HG03460 (cell line): ENCODE data around the gene ITSN1.
"Not testable (repeated sequence)": the region's sequence is repeated elsewhere in the genome, so short reads cannot be mapped to it uniquely, and the experiment has no call there.

Experiments
- ATAC-seq: cut with Tn5 transposase; IDR thresholded peaks from one replicate; pipeline ENCODE4 v1.9.1; 2021; ENCODE audit not compliant: unreplicated experiment

The ITSN1 gene

GRCh38 chr21:33857846-33858666 lies 215.8 kb downstream of the ITSN1 start:
- ATAC-seq: no peak

- no peak for ATAC-seq
These were observed 216.5 kb downstream of the ITSN1 start for GRCh38 chr21:33858667-33859372.

- ATAC-seq: no peak
These were observed 217.2 kb downstream of the ITSN1 start for GRCh38 chr21:33859373-33860102.

GRCh38 chr21:33860332-33860879 lies 218.1 kb downstream of the ITSN1 start:
- ATAC-seq: no peak

- ATAC-seq: no peak
These were observed 218.8 kb downstream of the ITSN1 start for GRCh38 chr21:33861125-33861524.

GRCh38 chr21:33863191-33863590 lies 220.9 kb downstream of the ITSN1 start:
- ATAC-seq: not testable (repeated sequence)

GRCh38 chr21:33864150-33864549 lies 221.8 kb downstream of the ITSN1 start:
- ATAC-seq: no peak

- ATAC-seq: no peak
These were observed 222.9 kb downstream of the ITSN1 start for GRCh38 chr21:33865176-33865575.

GRCh38 chr21:33865996-33866575 lies 223.8 kb downstream of the ITSN1 start:
- no peak for ATAC-seq

GRCh38 chr21:33866826-33867225 lies 224.5 kb downstream of the ITSN1 start:
- no peak for ATAC-seq

- not testable (repeated sequence) for ATAC-seq
These were observed 225.6 kb downstream of the ITSN1 start for GRCh38 chr21:33867868-33868267.

GRCh38 chr21:33869873-33870272 lies 227.6 kb downstream of the ITSN1 start:
- ATAC-seq: no peak

- no peak for ATAC-seq
These were observed 228.5 kb downstream of the ITSN1 start for GRCh38 chr21:33870768-33871167.

- ATAC-seq: no peak
These were observed 228.9 kb downstream of the ITSN1 start for GRCh38 chr21:33871171-33871570.

GRCh38 chr21:33872881-33873515 lies 230.7 kb downstream of the ITSN1 start:
- ATAC-seq: no peak

GRCh38 chr21:33874161-33874560 lies 231.9 kb downstream of the ITSN1 start:
- no peak for ATAC-seq

GRCh38 chr21:33875026-33875695 lies 232.9 kb downstream of the ITSN1 start:
- ATAC-seq: no peak

GRCh38 chr21:33878824-33879223 lies 236.5 kb downstream of the ITSN1 start:
- no peak for ATAC-seq

- ATAC-seq: no peak
These were observed 238.3 kb downstream of the ITSN1 start for GRCh38 chr21:33880626-33881025.
